ENCODE results near the gene KIFC3.
"Not testable (repeated sequence)": the region's sequence is repeated elsewhere in the genome, so short reads cannot be mapped to it uniquely, and the experiment has no call there.

KIFC3 gene

GRCh38 chr16:57714047-57714446 is 88.2 kb downstream of the KIFC3 start:
- H3K4me3 ChIP-seq (ENCODE audit: control insufficient read depth, low read depth, low read length), result no peak overlapping the region
- no peak for DNase-seq (ENCODE audit: low read depth)
- no peak for TF ChIP-seq CTCF (conservative IDR thresholded peaks at IDR 0.05; ENCODE audit: control insufficient read depth, insufficient read depth, low read depth, low read length)

GRCh38 chr16:57713596-57713995 is 88.7 kb downstream of the KIFC3 start:
- no peak for DNase-seq (ENCODE audit: low read depth)
- no peak for TF ChIP-seq CTCF (conservative IDR thresholded peaks at IDR 0.05; ENCODE audit: control insufficient read depth, insufficient read depth, low read depth, low read length)
- H3K4me3 ChIP-seq (ENCODE audit: control insufficient read depth, low read depth, low read length), result no peak overlapping the region

- not testable (repeated sequence) for DNase-seq (ENCODE audit: low read depth); H3K4me3 ChIP-seq (ENCODE audit: control insufficient read depth, low read depth, low read length)
Observed at GRCh38 chr16:57712569-57712968, 89.7 kb downstream of the KIFC3 start.

GRCh38 chr16:57711993-57712392 is 90.3 kb downstream of the KIFC3 start:
- no peak for DNase-seq (ENCODE audit: low read depth)
- H3K4me3 ChIP-seq (ENCODE audit: control insufficient read depth, low read depth, low read length), result no peak overlapping the region
- TF ChIP-seq CTCF (conservative IDR thresholded peaks at IDR 0.05; ENCODE audit: control insufficient read depth, insufficient read depth, low read depth, low read length), result no peak

GRCh38 chr16:57711346-57711745 is 90.9 kb downstream of the KIFC3 start:
- TF ChIP-seq CTCF (conservative IDR thresholded peaks at IDR 0.05; ENCODE audit: control insufficient read depth, insufficient read depth, low read depth, low read length), result no peak

GRCh38 chr16:57709663-57710062 is 92.6 kb downstream of the KIFC3 start:
- DNase-seq (ENCODE audit: low read depth), result no peak

More at GRCh38 chr16:57711346-57711745, 90.9 kb downstream of the KIFC3 start:
- no peak for DNase-seq (ENCODE audit: low read depth)
- no peak overlapping the region for H3K4me3 ChIP-seq (ENCODE audit: control insufficient read depth, low read depth, low read length)

More at GRCh38 chr16:57709663-57710062, 92.6 kb downstream of the KIFC3 start:
- H3K4me3 ChIP-seq (ENCODE audit: control insufficient read depth, low read depth, low read length), result no peak overlapping the region
- no peak for TF ChIP-seq CTCF (conservative IDR thresholded peaks at IDR 0.05; ENCODE audit: control insufficient read depth, insufficient read depth, low read depth, low read length)

Data from fibroblast of mammary gland (primary cell).